Upper lobe of left lung (tissue), 6 donors: ENCODE data around the gene SEZ6L. TPM values are rescaled to one million over a fixed set of nuclear protein-coding genes. Genes with fewer than 3 reads are reported as not detected.
A peak's percentile ranks its signal among the peaks of the same experiment; 100 is the strongest.

ENCODE experiments used
- ATAC-seq, 2 donors: fragments of 200-7000 bp; cut with Tn5 transposase; one replicate each; pipeline ENCODE4 v1.9.1; 2022; ENCODE audit warnings: mild to moderate bottlenecking in 2 of 2, moderate library complexity in 2 of 2; ENCODE audit not compliant: low FRiP score in 2 of 2
- DNase-seq, 2 donors: peaks; one replicate each; pipeline ENCODE4 v3.0.0-alpha.2; 2019 to 2020
- H3K27ac ChIP-seq, 4 donors: fragments of 200-600 bp; sonication (generic); one replicate each; pipeline ENCODE4 v1.5.1; 2016 to 2019
- H3K27me3 ChIP-seq, 4 donors: fragments of 200-600 bp; sonication (generic); one replicate each; pipeline ENCODE4 v1.5.1; 2017 to 2019
- H3K36me3 ChIP-seq, 4 donors: fragments of 200-600 bp; sonication (generic); one replicate each; pipeline ENCODE4 v1.5.1; 2016 to 2019
- H3K4me1 ChIP-seq, 4 donors: fragments of 200-600 bp; sonication (generic); one replicate each; pipeline ENCODE4 v1.5.1; 2018 to 2019
- H3K4me3 ChIP-seq, 4 donors: fragments of 200-600 bp; sonication (generic); one replicate each; pipeline ENCODE4 v1.5.1; 2017 to 2019; ENCODE audit warnings: mild to moderate bottlenecking in 2 of 4, moderate library complexity in 1 of 4
- H3K9me3 ChIP-seq, 4 donors: fragments of 200-600 bp; sonication (generic); one replicate each; pipeline ENCODE4 v1.5.1; 2018 to 2019
- EP300 ChIP-seq, 4 donors: sonication (generic); formaldehyde crosslinking; IDR thresholded peaks; one replicate each; pipeline ENCODE4 v1.5.1; 2017; ENCODE audit warnings: antibody characterized with exemption in 4 of 4, control low read depth in 2 of 4
- POLR2A ChIP-seq, 4 donors: fragments of 450-650 bp; IDR thresholded peaks; one replicate each; pipeline ENCODE4 v1.5.1; 2016 to 2017; ENCODE audit warnings: antibody characterized with exemption in 4 of 4, mild to moderate bottlenecking in 2 of 4
- POLR2AphosphoS5 ChIP-seq, 2 donors: sonication (generic); formaldehyde crosslinking; IDR thresholded peaks; one replicate each; pipeline ENCODE4 v1.5.1; 2017; ENCODE audit warnings: antibody characterized with exemption in 2 of 2
- WGBS, 2 donors: methylation state at CpG; one replicate each; pipeline ENCODE4 v1.1.5; 2017 to 2018; 5-methylcytosine and 5-hydroxymethylcytosine counted together
- total RNA-seq, 6 donors: library from RNA; depleted of rRNA in 4 of 6; stranded (reverse); fragments of >200 nt in 4 of 6; gene quantifications; one replicate each; pipeline versions ENCODE4 v1.1.0 to v1.2.1, GENCODE V29; 2016 to 2021
- TF ChIP-seq, protein P1 (sequence below), 6 experiments: fragments of 450-650 bp in 4 of 6; fragments of 200-600 bp in 2 of 6; sonication (generic) in 2 of 6; IDR thresholded peaks; one replicate each; pipeline ENCODE4 v1.5.1; 2016 to 2019; ENCODE audit warnings: antibody characterized with exemption in 6 of 6
- donor health status: DM: no; HTN: no; CAD: no; lungs with moderate emphysema.
- donor health status: DM: no; HTN: yes; CAD: no; lungs with severe emphysema.

SEZ6L gene
- total RNA-seq, 6 donors from 2014 or later: 0.06 to 1.2 (median 0.24) TPM; not detected in 3

DNA sequence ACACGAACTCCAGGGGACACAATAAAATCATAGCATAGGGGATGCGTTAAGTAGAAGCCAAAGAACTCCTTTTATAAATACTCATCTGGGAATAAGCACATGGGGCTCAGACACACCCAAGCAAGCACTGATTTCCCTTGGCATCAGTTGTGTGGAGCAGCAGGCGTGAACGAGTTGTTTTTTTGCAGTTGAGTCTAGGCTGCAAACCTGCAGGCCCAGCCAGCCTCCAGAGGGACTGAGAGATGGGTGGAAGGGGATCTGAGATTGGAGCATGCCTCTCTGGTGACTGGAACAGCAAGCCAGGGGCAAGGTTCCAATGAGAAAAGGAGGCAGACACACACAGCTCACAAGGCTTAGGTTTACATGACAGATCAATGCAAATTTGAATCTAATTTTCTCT is 27.4 kb upstream of the SEZ6L start:
- Histone ChIP-seq H3K36me3 (no peaks in the 10 kb centered on the region), H3K4me1 (no peaks in the 10 kb centered on the region), H3K4me3 (no peak overlapping the region), H3K27ac (no peak overlapping the region), H3K27me3 (no peaks in the 10 kb centered on the region), H3K9me3 (no peaks in the 10 kb centered on the region)
- ATAC-seq (no peak), DNase-seq (no peak)
- 74 to 77% methylated on average over 4 of the region's 4 CpGs for WGBS, 2 donors
- TF ChIP-seq EP300 (IDR thresholded peaks at IDR 0.05) (no peak), POLR2A (IDR thresholded peaks at IDR 0.05) (no peak), POLR2AphosphoS5 (IDR thresholded peaks at IDR 0.05) (no peak)
- TF ChIP-seq, protein P1, sequence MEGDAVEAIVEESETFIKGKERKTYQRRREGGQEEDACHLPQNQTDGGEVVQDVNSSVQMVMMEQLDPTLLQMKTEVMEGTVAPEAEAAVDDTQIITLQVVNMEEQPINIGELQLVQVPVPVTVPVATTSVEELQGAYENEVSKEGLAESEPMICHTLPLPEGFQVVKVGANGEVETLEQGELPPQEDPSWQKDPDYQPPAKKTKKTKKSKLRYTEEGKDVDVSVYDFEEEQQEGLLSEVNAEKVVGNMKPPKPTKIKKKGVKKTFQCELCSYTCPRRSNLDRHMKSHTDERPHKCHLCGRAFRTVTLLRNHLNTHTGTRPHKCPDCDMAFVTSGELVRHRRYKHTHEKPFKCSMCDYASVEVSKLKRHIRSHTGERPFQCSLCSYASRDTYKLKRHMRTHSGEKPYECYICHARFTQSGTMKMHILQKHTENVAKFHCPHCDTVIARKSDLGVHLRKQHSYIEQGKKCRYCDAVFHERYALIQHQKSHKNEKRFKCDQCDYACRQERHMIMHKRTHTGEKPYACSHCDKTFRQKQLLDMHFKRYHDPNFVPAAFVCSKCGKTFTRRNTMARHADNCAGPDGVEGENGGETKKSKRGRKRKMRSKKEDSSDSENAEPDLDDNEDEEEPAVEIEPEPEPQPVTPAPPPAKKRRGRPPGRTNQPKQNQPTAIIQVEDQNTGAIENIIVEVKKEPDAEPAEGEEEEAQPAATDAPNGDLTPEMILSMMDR (IDR thresholded peaks at IDR 0.05): no peak

DNA sequence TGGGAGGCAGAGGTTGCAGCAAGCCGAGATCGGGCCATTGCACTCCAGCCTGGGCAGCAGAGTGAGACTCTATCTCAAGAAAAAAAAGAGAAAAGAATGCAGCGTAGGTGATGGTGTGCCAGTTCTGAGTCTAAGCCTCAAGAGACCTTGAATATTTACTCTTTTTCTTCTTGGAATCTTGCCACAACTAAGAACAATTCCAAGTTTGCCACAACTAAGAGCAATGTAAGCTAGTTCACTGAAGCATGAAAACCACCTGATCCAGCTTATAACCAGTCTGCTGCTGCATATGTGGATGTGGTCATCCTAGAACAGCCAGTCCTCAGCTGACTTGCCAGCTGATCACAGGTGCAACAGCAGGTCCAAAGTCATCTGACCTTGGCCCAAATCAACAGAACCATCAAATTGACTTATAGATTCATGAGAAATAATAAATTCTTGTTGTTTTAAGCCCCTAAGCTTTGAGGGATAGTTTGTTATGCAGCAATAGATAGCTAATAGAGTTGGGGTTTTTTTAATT is 25.4 kb upstream of the SEZ6L start:
- ATAC-seq: no peak
- no peak overlapping the region for H3K4me3 ChIP-seq
- H3K27ac ChIP-seq: no peak overlapping the region
- 60 to 80% methylated on average over 3 of the region's 3 CpGs for WGBS, 2 donors
- no peaks in the 10 kb centered on the region for H3K36me3 ChIP-seq
- DNase-seq: no peak
- H3K4me1 ChIP-seq: no peaks in the 10 kb centered on the region
- no peak for TF ChIP-seq POLR2A (IDR thresholded peaks at IDR 0.05)
- TF ChIP-seq, protein P1 (IDR thresholded peaks at IDR 0.05): no peak
- H3K9me3 ChIP-seq: no peaks in the 10 kb centered on the region
- H3K27me3 ChIP-seq: no peaks in the 10 kb centered on the region

DNA sequence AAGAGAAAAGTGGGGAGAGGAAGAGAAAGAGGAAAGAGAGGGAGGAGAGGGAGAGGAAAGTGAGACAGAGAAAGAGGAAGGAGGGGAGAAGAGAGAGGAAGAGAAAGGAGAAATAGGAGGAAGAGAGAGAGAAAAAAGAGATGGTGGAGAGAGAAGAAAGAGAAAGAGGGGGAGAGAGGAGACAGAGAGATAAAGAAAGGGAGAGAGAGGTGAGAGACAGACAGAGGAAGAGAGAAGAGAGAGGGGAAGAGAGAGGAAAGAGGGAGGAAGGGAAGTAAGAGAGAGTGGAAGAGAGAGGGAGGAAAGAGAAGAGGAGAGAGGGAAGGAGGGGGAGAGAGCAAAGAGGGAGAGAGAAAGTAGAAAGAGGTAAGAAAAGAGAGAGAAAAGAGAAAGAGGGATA is 9.4 kb upstream of the SEZ6L start:
- H3K4me1 ChIP-seq: no peaks in the 10 kb centered on the region
- no peak overlapping the region for H3K27ac ChIP-seq
- no peak overlapping the region for H3K4me3 ChIP-seq
- H3K27me3 ChIP-seq: no peaks in the 10 kb centered on the region
- no peaks in the 10 kb centered on the region for H3K36me3 ChIP-seq
- TF ChIP-seq POLR2AphosphoS5 (IDR thresholded peaks at IDR 0.05) (no peak), EP300 (IDR thresholded peaks at IDR 0.05) (no peak), POLR2A (IDR thresholded peaks at IDR 0.05) (no peak)
- TF ChIP-seq, protein P1 (IDR thresholded peaks at IDR 0.05): no peak
- DNase-seq: no peak
- no peak for ATAC-seq
- no peaks in the 10 kb centered on the region for H3K9me3 ChIP-seq

DNA sequence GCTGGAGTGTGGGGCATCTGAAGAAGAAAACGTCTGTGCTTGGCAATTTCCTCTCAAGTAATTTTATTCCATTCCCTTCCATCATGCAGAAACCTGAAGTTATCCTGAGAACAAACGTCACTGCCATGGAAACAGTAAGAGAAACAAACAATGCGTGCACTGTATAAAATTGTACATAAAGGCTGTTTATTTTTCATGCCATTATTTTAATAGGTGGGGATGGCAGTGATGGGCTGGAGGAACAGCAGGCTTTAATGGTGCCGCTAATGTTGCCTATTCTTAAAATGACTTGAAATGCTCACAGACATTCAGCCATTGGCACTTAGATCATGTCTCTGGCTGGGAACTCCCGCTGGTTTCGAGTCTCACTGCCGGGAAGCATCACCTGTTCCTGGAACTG is 7.5 kb upstream of the SEZ6L start:
- H3K4me3 ChIP-seq: no peak overlapping the region
- no peaks in the 10 kb centered on the region for H3K4me1 ChIP-seq
- no peaks in the 10 kb centered on the region for H3K27me3 ChIP-seq
- no peaks in the 10 kb centered on the region for H3K36me3 ChIP-seq
- no peaks in the 10 kb centered on the region for H3K9me3 ChIP-seq
- ATAC-seq (no peak), DNase-seq (no peak)
- no peak for TF ChIP-seq EP300 (IDR thresholded peaks at IDR 0.05)
- no peak for TF ChIP-seq POLR2A (IDR thresholded peaks at IDR 0.05)
- TF ChIP-seq POLR2AphosphoS5 (IDR thresholded peaks at IDR 0.05): no peak
- TF ChIP-seq, protein P1 (IDR thresholded peaks at IDR 0.05): no peak
- no peak overlapping the region for H3K27ac ChIP-seq
- 57 to 67% methylated on average over 7 of the region's 7 CpGs for WGBS, 2 donors

DNA sequence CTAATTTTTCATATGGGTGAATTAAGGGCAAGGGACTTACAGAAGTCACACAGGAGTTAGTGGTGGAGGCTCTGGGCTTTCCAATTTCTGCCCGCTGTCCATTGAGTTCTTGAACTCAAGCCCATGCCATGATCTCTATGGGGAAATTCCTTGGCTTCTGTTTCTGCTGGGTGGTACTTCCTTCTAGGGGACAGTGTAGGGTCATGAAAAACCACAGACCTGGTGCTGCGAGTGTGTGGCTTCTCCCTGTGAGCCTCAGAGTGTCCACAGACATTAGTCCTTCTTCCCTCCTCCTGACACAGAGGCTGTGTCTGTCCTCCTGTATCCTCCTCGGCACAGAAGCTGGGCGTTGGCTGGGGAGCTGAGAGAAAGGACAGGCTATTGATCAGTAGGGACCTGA is 6.3 kb upstream of the SEZ6L start:
- Histone ChIP-seq H3K4me1 (no peaks in the 10 kb centered on the region), H3K27me3 (no peaks in the 10 kb centered on the region), H3K9me3 (no peaks in the 10 kb centered on the region), H3K27ac (no peak overlapping the region), H3K36me3 (no peaks in the 10 kb centered on the region), H3K4me3 (no peak overlapping the region)
- WGBS, 2 donors: 63 to 65% methylated on average over 4 of the region's 4 CpGs
- ATAC-seq: peak in 1 of 2 donors; percentile 12
- DNase-seq: no peak
- TF ChIP-seq EP300 (IDR thresholded peaks at IDR 0.05) (no peak), POLR2AphosphoS5 (IDR thresholded peaks at IDR 0.05) (no peak), POLR2A (IDR thresholded peaks at IDR 0.05) (no peak)
- TF ChIP-seq, protein P1 (IDR thresholded peaks at IDR 0.05): no peak
